Body of pancreas (tissue), 4 donors: ENCODE results near the gene SGMS1. TPM values are rescaled to one million over a fixed set of nuclear protein-coding genes. Genes with fewer than 3 reads are reported as not detected.
"Not testable (repeated sequence)": the region's sequence is repeated elsewhere in the genome, so short reads cannot be mapped to it uniquely, and the experiment has no call there.

ENCODE experiments used
- ATAC-seq: fragments of 150-250 bp; one replicate; pipeline ENCODE4 v1.9.1; 2016
- DNase-seq, 4 donors: peaks; one replicate each; pipeline ENCODE4 v3.0.0-alpha.2; 2019
- H3K27ac ChIP-seq, 4 donors: fragments of 200-600 bp; sonication (generic); 1 replicate in 3 of 4; 2 replicates in 1 of 4; pipeline versions ENCODE4 v1.5.1 to v1.6.1; 2016 to 2019; ENCODE audit warnings: mild to moderate bottlenecking in 1 of 4, mixed read lengths in 1 of 4, moderate library complexity in 1 of 4
- H3K27me3 ChIP-seq, 2 donors: fragments of 200-600 bp; sonication (generic); one replicate each; pipeline ENCODE4 v1.6.0; 2016; ENCODE audit warnings: mild to moderate bottlenecking in 1 of 2
- H3K36me3 ChIP-seq, 2 donors: fragments of 200-600 bp; sonication (generic); replicated peaks in 1 of 2; 2 replicates each; pipeline ENCODE4 v1.5.1; 2016; ENCODE audit warnings: low read depth in 2 of 2; ENCODE audit not compliant: insufficient read depth in 1 of 2
- H3K4me1 ChIP-seq: fragments of 200-600 bp; sonication (generic); one replicate; pipeline ENCODE4 v1.6.0; 2016
- H3K4me3 ChIP-seq, 2 donors: fragments of 200-600 bp; sonication (generic); 1 replicate in 1 of 2; 2 replicates in 1 of 2; pipeline ENCODE4 v1.5.1; 2016 to 2019
- H3K9me3 ChIP-seq, 3 donors: fragments of 200-600 bp; sonication (generic); 1 replicate in 2 of 3; 2 replicates in 1 of 3; pipeline ENCODE4 v1.5.1; 2016
- CTCF ChIP-seq, 7 experiments: fragments of 450-650 bp in 4 of 7; fragments of 200-600 bp in 3 of 7; sonication (generic) in 3 of 7; IDR thresholded peaks; one replicate each; pipeline ENCODE4 v1.5.1; 2016 to 2019; ENCODE audit warnings: antibody characterized with exemption in 7 of 7
- POLR2A ChIP-seq, 3 donors: fragments of 450-650 bp; IDR thresholded peaks; one replicate each; pipeline ENCODE4 v1.6.1; 2016; ENCODE audit warnings: antibody characterized with exemption in 3 of 3, mild to moderate bottlenecking in 2 of 3
- WGBS, 2 donors: methylation state at CpG; one replicate each; pipeline ENCODE4 v1.1.5; 2017; 5-methylcytosine and 5-hydroxymethylcytosine counted together
- intact Hi-C: fragments of 100-400 bp; cut with DNase I; formaldehyde crosslinking; loops from one replicate; pipeline ENCODE4 v1.15.1; 2023
- total RNA-seq, 2 donors: library from RNA; depleted of rRNA; stranded (reverse); fragments of >200 nt; gene quantifications; one replicate each; pipeline ENCODE4 v1.1.0, GENCODE V29; 2016

Gene SGMS1
- total RNA-seq, 2 donors from 2014 or later, result 46.2 to 68.9 TPM

DNA sequence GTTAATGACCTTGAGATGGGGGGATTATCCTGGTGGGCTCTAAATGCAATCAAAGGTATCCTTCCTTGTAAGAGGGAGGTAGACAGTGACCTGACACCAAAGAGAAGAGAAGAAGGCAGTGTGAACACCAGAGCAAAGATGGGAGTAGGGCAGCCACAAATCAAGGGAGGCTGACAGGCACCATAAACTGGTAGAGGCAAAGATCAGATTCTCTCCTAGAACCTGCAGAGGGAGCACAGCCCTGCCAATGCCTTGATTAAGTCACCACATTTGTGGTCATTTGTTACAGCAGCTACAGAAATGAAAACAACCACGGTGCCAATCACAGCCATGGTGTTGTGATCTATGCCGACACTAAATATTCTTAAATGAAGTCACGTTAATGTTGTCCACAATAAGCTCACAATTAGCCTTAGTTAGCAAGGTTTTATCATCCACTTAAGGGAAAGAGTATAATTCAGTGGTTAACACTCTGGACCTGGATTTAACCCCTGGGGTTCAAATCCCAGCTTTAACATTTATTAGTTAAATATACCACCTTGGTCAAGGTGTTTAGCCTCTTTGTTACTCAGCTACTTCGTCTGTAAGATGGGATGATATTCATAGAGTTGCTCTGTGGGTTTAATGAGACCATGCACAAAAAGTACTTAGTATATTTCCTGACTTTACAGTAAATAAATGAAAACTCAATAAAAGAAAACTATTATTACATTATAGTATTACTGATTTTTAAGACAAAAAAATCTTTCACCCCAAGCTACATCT is 70.8 kb downstream of the SGMS1 start:
- Histone ChIP-seq H3K27ac (peak overlapping the region in 2 of 4 donors; percentile 1 to 3), H3K27me3 (no peaks in the 10 kb centered on the region), H3K36me3 (no peaks in the 10 kb centered on the region), H3K4me1 (peaks cover 77% of the 10 kb centered on the region), H3K9me3 (no peaks in the 10 kb centered on the region), H3K4me3 (no peak overlapping the region)
- DNase-seq, result peak; percentile 23 to 53 (median 36)
- 56 to 58% methylated on average over 4 of the region's 4 CpGs for WGBS, 2 donors
- intact Hi-C loops, result loop anchor here (5.0 kb wide), 1 partner anchor 64 kb away; no protein-coding TSS in a partner anchor
- no peak for ATAC-seq
- TF ChIP-seq POLR2A (IDR thresholded peaks at IDR 0.05) (no peak), CTCF (IDR thresholded peaks at IDR 0.05) (peak in 5 of 7 experiments; percentile 11 to 46 (median 42))

GRCh38 chr10:50552308-50552707 is 71.4 kb downstream of the SGMS1 start:
- no peak overlapping the region for H3K4me3 ChIP-seq
- 40 to 47% methylated on average over 4 of the region's 4 CpGs for WGBS, 2 donors
- no peaks in the 10 kb centered on the region for H3K27me3 ChIP-seq
- no peaks in the 10 kb centered on the region for H3K9me3 ChIP-seq
- intact Hi-C loops, result loop anchor here (5.0 kb wide), 1 partner anchor 65 kb away; no protein-coding TSS in a partner anchor
- ATAC-seq, result no peak
- H3K27ac ChIP-seq, result peak overlapping the region in 2 of 4 donors; percentile 1 to 3
- H3K36me3 ChIP-seq, result no peaks in the 10 kb centered on the region
- no peak for DNase-seq
- H3K4me1 ChIP-seq, result peaks cover 70% of the 10 kb centered on the region
- TF ChIP-seq POLR2A (IDR thresholded peaks at IDR 0.05) (no peak), CTCF (IDR thresholded peaks at IDR 0.05) (no peak)

DNA sequence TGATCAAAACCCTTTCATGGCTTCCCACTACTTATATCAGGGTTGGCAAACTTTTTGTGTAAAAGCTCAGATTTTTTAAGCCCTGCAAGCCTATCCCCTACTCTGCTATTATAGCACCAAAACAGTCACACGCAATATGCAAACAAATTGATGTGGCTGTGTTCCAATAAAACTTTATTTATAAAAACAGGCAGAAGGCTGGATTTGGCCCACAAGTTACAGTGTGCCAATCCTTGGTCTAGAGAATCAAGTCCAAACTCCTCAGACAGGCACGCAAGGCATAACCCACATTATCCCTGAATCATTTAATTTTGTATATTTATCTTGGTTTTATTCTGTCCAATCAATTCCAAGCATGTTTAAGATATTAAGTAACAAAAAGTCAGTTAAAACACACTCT is 71.9 kb downstream of the SGMS1 start:
- no peak for TF ChIP-seq CTCF (IDR thresholded peaks at IDR 0.05)
- no peak for TF ChIP-seq POLR2A (IDR thresholded peaks at IDR 0.05)
- intact Hi-C loops, result loop anchor here (5.0 kb wide), 1 partner anchor 65 kb away; no protein-coding TSS in a partner anchor
- H3K27ac ChIP-seq, result no peak overlapping the region

DNA sequence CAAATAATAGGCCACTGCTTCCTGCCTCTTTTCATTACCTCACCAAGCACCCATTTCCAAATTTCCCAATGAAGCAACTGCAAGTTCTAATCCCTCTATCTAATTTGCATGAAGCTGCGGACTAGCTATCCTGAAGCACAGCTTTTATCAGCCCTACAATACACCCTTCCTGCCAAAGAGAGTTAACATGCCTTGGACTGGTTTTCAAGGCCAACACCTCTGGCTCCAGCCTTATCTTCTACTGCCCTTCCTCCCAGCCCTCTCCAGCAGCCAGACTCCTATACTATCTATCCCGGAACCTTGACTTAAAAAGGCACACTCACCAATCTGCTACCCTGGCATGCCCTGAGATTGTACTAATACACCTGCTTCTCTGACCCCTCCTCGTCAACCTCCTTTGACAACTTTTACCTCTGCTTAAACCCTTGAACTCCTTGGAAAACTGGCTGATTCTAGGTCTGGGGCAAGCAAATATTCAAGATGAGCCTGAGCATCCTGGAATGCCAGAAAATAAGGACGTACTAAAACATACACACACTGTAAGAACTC is 73.4 kb downstream of the SGMS1 start:
- peak overlapping the region; percentile 25 to 77 (median 42) for H3K27ac ChIP-seq
- WGBS, 2 donors, result 25 to 39% methylated on average over 4 of the region's 4 CpGs
- intact Hi-C loops, result loop anchor here (5.0 kb wide), 1 partner anchor 67 kb away; no protein-coding TSS in a partner anchor
- H3K27me3 ChIP-seq, result no peaks in the 10 kb centered on the region
- no peak overlapping the region for H3K4me3 ChIP-seq
- H3K9me3 ChIP-seq, result no peaks in the 10 kb centered on the region
- ATAC-seq (peak; percentile 95), DNase-seq (peak; percentile 62 to 87 (median 72))
- no peaks in the 10 kb centered on the region for H3K36me3 ChIP-seq
- H3K4me1 ChIP-seq, result peaks cover 61% of the 10 kb centered on the region
- TF ChIP-seq POLR2A (IDR thresholded peaks at IDR 0.05), result no peak
- TF ChIP-seq CTCF (IDR thresholded peaks at IDR 0.05), result no peak

More for the DNA sequence above, 71.9 kb downstream of the SGMS1 start:
- DNase-seq (no peak), ATAC-seq (no peak)
- no peaks in the 10 kb centered on the region for H3K27me3 ChIP-seq
- peaks cover 69% of the 10 kb centered on the region for H3K4me1 ChIP-seq
- H3K9me3 ChIP-seq, result no peaks in the 10 kb centered on the region
- 89 to 98% methylated on average over 2 of the region's 2 CpGs for WGBS, 2 donors
- H3K4me3 ChIP-seq, result no peak overlapping the region
- no peaks in the 10 kb centered on the region for H3K36me3 ChIP-seq

GRCh38 chr10:50549186-50549585 is 74.6 kb downstream of the SGMS1 start:
- ATAC-seq, H3K27me3 ChIP-seq, H3K4me3 ChIP-seq, H3K9me3 ChIP-seq, intact Hi-C loops, H3K36me3 ChIP-seq, DNase-seq: not testable (repeated sequence)
- Histone ChIP-seq H3K4me1 (peaks cover 49% of the 10 kb centered on the region), H3K27ac (peak overlapping the region in 2 of 4 donors; percentile 57 to 77)
- 93 to 97% methylated on average over 3 of the region's 3 CpGs for WGBS, 2 donors

DNA sequence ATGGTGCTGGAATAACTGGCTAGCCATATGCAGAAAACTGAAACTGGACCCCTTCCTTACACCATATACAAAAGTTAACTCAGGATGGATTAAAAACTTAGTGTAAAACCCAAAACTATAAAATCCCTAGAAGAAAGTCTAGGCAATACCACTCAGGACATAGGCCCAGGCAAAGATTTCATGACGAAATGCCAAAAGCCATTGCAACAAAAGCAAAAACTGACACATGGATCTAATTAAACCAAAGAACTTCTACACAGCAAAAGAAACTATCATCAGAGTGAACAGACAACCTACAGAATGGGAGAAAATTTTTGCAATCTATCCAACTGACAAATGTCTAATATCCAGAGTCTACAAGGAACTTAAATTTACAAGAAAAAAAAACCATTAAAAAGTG is 75.3 kb downstream of the SGMS1 start:
- DNase-seq, H3K9me3 ChIP-seq, intact Hi-C loops, H3K36me3 ChIP-seq, H3K4me3 ChIP-seq, ATAC-seq, H3K27ac ChIP-seq, H3K27me3 ChIP-seq: not testable (repeated sequence)
- H3K4me1 ChIP-seq, result peaks cover 46% of the 10 kb centered on the region
- WGBS, 2 donors, result 94 to 100% methylated on average over 1 of the region's 1 CpG

DNA sequence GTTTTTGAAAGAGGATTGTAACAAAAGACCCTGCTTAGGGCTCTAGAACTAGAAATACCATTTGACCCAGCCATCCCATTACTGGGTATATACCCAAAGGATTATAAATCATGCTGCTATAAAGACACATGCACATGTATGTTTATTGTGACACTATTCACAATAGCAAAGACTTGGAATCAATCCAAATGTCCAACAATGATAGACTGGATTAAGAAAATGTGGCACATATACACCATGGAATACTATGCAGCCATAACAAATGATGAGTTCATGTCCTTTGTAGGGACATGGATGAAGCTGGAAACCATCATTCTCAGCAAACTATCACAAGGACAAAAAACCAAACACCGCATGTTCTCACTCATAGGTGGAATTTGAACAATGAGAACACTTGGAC is 77.5 kb downstream of the SGMS1 start:
- ATAC-seq, intact Hi-C loops, H3K4me3 ChIP-seq, H3K9me3 ChIP-seq, H3K27me3 ChIP-seq, H3K36me3 ChIP-seq, H3K27ac ChIP-seq, DNase-seq: not testable (repeated sequence)
- 96 to 100% methylated on average over 1 of the region's 1 CpG for WGBS, 2 donors
- peaks cover 36% of the 10 kb centered on the region for H3K4me1 ChIP-seq
